ENCODE data around the gene RDM1. TPM values are rescaled to one million over a fixed set of nuclear protein-coding genes. Genes with fewer than 3 reads are reported as not detected.
"Not testable (repeated sequence)": the region's sequence is repeated elsewhere in the genome, so short reads cannot be mapped to it uniquely, and the experiment has no call there.

Gene RDM1
- polyA plus RNA-seq, 4 donors = 1.9 to 4.5 (median 4.5) TPM; not detected in 1

GRCh38 chr17:35944151-35944550 lies 13.6 kb upstream of the RDM1 start:
- H3K36me3 ChIP-seq (ENCODE audit: control insufficient read depth in 3 of 3, insufficient read depth in 2 of 3, low read depth in 1 of 3, low read length in 3 of 3) = no peaks in the 10 kb centered on the region
- 81 to 85% (median 82%) methylated on average over 4 of the region's 4 CpGs for WGBS, 3 donors
- H3K27ac ChIP-seq (ENCODE audit: low read depth in 1 of 3, low read length in 2 of 3) = no peak overlapping the region
- no peaks in the 10 kb centered on the region for H3K27me3 ChIP-seq (ENCODE audit: control insufficient read depth in 3 of 3, insufficient read depth in 3 of 3, low read length in 3 of 3)
- H3K9me3 ChIP-seq (ENCODE audit: control insufficient read depth in 2 of 2, insufficient read depth in 1 of 2, low read depth in 1 of 2, low read length in 1 of 2) = no peaks in the 10 kb centered on the region
- FAIRE-seq (no peak), DNase-seq (no peak)
- peaks cover 0 to 26% (median 5%) of the 10 kb centered on the region in 3 donors for H3K4me1 ChIP-seq (ENCODE audit: control insufficient read depth in 3 of 3, insufficient read depth in 2 of 3, low read depth in 1 of 3, low read length in 2 of 3)
- no peak overlapping the region for H3K4me3 ChIP-seq (ENCODE audit: low read depth in 1 of 3, low read length in 3 of 3)

- DNase-seq (no peak), FAIRE-seq (no peak)
- Histone ChIP-seq H3K36me3 (ENCODE audit: control insufficient read depth in 3 of 3, insufficient read depth in 2 of 3, low read depth in 1 of 3, low read length in 3 of 3) (no peaks in the 10 kb centered on the region), H3K27ac (ENCODE audit: low read depth in 1 of 3, low read length in 2 of 3) (peak within 1 kb of the TSS in 1 of 3 donors; percentile 62), H3K27me3 (ENCODE audit: control insufficient read depth in 3 of 3, insufficient read depth in 3 of 3, low read length in 3 of 3) (no peaks in the 10 kb centered on the region), H3K4me1 (ENCODE audit: control insufficient read depth in 3 of 3, insufficient read depth in 2 of 3, low read depth in 1 of 3, low read length in 2 of 3) (peaks cover 0 to 26% (median 5%) of the 10 kb centered on the region in 3 donors), H3K9me3 (ENCODE audit: control insufficient read depth in 2 of 2, insufficient read depth in 1 of 2, low read depth in 1 of 2, low read length in 1 of 2) (no peaks in the 10 kb centered on the region), H3K4me3 (ENCODE audit: low read depth in 1 of 3, low read length in 3 of 3) (no peak within 1 kb of the TSS)
- WGBS, 3 donors = 70 to 74% (median 71%) methylated on average over 2 of the region's 2 CpGs
Measured at GRCh38 chr17:35943537-35943936, 13.0 kb upstream of the RDM1 start, which contains the start of gene LYZL6. LYZL6 (minus strand) TSS chr17:35943713; CDS start chr17:35939356, 4,357 bp downstream.

GRCh38 chr17:35942588-35943186 lies 12.1 kb upstream of the RDM1 start:
- H3K27me3 ChIP-seq (ENCODE audit: control insufficient read depth in 3 of 3, insufficient read depth in 3 of 3, low read length in 3 of 3) = no peaks in the 10 kb centered on the region
- FAIRE-seq (no peak), DNase-seq (peak; percentile 71 to 80)
- H3K9me3 ChIP-seq (ENCODE audit: control insufficient read depth in 2 of 2, insufficient read depth in 1 of 2, low read depth in 1 of 2, low read length in 1 of 2) = no peaks in the 10 kb centered on the region
- peak overlapping the region in 2 of 3 donors; percentile 50 to 62 for H3K27ac ChIP-seq (ENCODE audit: low read depth in 1 of 3, low read length in 2 of 3)
- WGBS, 3 donors = 20 to 52% (median 32%) methylated on average over 9 of the region's 9 CpGs
- H3K4me1 ChIP-seq (ENCODE audit: control insufficient read depth in 3 of 3, insufficient read depth in 2 of 3, low read depth in 1 of 3, low read length in 2 of 3) = peaks cover 0 to 26% (median 5%) of the 10 kb centered on the region in 3 donors
- no peaks in the 10 kb centered on the region for H3K36me3 ChIP-seq (ENCODE audit: control insufficient read depth in 3 of 3, insufficient read depth in 2 of 3, low read depth in 1 of 3, low read length in 3 of 3)
- H3K4me3 ChIP-seq (ENCODE audit: low read depth in 1 of 3, low read length in 3 of 3) = no peak overlapping the region

GRCh38 chr17:35938492-35938891 lies 7.9 kb upstream of the RDM1 start:
- WGBS, 3 donors = 95 to 100% (median 97%) methylated on average over 3 of the region's 3 CpGs
- H3K4me1 ChIP-seq (ENCODE audit: control insufficient read depth in 3 of 3, insufficient read depth in 2 of 3, low read depth in 1 of 3, low read length in 2 of 3) = peaks cover 0 to 25% (median 5%) of the 10 kb centered on the region in 3 donors
- H3K36me3 ChIP-seq (ENCODE audit: control insufficient read depth in 3 of 3, insufficient read depth in 2 of 3, low read depth in 1 of 3, low read length in 3 of 3); H3K27me3 ChIP-seq (ENCODE audit: control insufficient read depth in 3 of 3, insufficient read depth in 3 of 3, low read length in 3 of 3); H3K4me3 ChIP-seq (ENCODE audit: low read depth in 1 of 3, low read length in 3 of 3); DNase-seq; FAIRE-seq; H3K9me3 ChIP-seq (ENCODE audit: control insufficient read depth in 2 of 2, insufficient read depth in 1 of 2, low read depth in 1 of 2, low read length in 1 of 2); H3K27ac ChIP-seq (ENCODE audit: low read depth in 1 of 3, low read length in 2 of 3): not testable (repeated sequence)

GRCh38 chr17:35936063-35936462 lies 5.5 kb upstream of the RDM1 start:
- peaks cover 0 to 9% (median 0%) of the 10 kb centered on the region in 3 donors for H3K4me1 ChIP-seq (ENCODE audit: control insufficient read depth in 3 of 3, insufficient read depth in 2 of 3, low read depth in 1 of 3, low read length in 2 of 3)
- H3K27me3 ChIP-seq (ENCODE audit: control insufficient read depth in 3 of 3, insufficient read depth in 3 of 3, low read length in 3 of 3) = no peaks in the 10 kb centered on the region
- DNase-seq (peak; percentile 38 to 66), FAIRE-seq (no peak)
- H3K4me3 ChIP-seq (ENCODE audit: low read depth in 1 of 3, low read length in 3 of 3) = no peak overlapping the region
- H3K27ac ChIP-seq (ENCODE audit: low read depth in 1 of 3, low read length in 2 of 3) = peak overlapping the region in 1 of 3 donors; percentile 49
- WGBS, 3 donors = 86 to 91% (median 86%) methylated on average over 5 of the region's 5 CpGs
- H3K36me3 ChIP-seq (ENCODE audit: control insufficient read depth in 3 of 3, insufficient read depth in 2 of 3, low read depth in 1 of 3, low read length in 3 of 3) = no peaks in the 10 kb centered on the region
- H3K9me3 ChIP-seq (ENCODE audit: control insufficient read depth in 2 of 2, insufficient read depth in 1 of 2, low read depth in 1 of 2, low read length in 1 of 2) = no peaks in the 10 kb centered on the region

GRCh38 chr17:35934760-35935159 lies 4.2 kb upstream of the RDM1 start:
- Histone ChIP-seq H3K27ac (ENCODE audit: low read depth in 1 of 3, low read length in 2 of 3) (no peak overlapping the region), H3K27me3 (ENCODE audit: control insufficient read depth in 3 of 3, insufficient read depth in 3 of 3, low read length in 3 of 3) (no peaks in the 10 kb centered on the region), H3K4me3 (ENCODE audit: low read depth in 1 of 3, low read length in 3 of 3) (no peak overlapping the region), H3K36me3 (ENCODE audit: control insufficient read depth in 3 of 3, insufficient read depth in 2 of 3, low read depth in 1 of 3, low read length in 3 of 3) (no peaks in the 10 kb centered on the region), H3K4me1 (ENCODE audit: control insufficient read depth in 3 of 3, insufficient read depth in 2 of 3, low read depth in 1 of 3, low read length in 2 of 3) (peaks cover 0 to 13% (median 4%) of the 10 kb centered on the region in 3 donors), H3K9me3 (ENCODE audit: control insufficient read depth in 2 of 2, insufficient read depth in 1 of 2, low read depth in 1 of 2, low read length in 1 of 2) (no peaks in the 10 kb centered on the region)
- FAIRE-seq (no peak), DNase-seq (no peak)
- 84 to 87% (median 85%) methylated on average over 10 of the region's 10 CpGs for WGBS, 3 donors

- no peaks in the 10 kb centered on the region for H3K9me3 ChIP-seq (ENCODE audit: control insufficient read depth in 2 of 2, insufficient read depth in 1 of 2, low read depth in 1 of 2, low read length in 1 of 2)
- no peaks in the 10 kb centered on the region for H3K36me3 ChIP-seq (ENCODE audit: control insufficient read depth in 3 of 3, insufficient read depth in 2 of 3, low read depth in 1 of 3, low read length in 3 of 3)
- peaks cover 0 to 19% (median 4%) of the 10 kb centered on the region in 3 donors for H3K4me1 ChIP-seq (ENCODE audit: control insufficient read depth in 3 of 3, insufficient read depth in 2 of 3, low read depth in 1 of 3, low read length in 2 of 3)
- H3K4me3 ChIP-seq (ENCODE audit: low read depth in 1 of 3, low read length in 3 of 3) = no peak overlapping the region
- H3K27ac ChIP-seq (ENCODE audit: low read depth in 1 of 3, low read length in 2 of 3) = no peak overlapping the region
- DNase-seq (no peak), FAIRE-seq (no peak)
- no peaks in the 10 kb centered on the region for H3K27me3 ChIP-seq (ENCODE audit: control insufficient read depth in 3 of 3, insufficient read depth in 3 of 3, low read length in 3 of 3)
Measured at GRCh38 chr17:35932586-35932985, 2.0 kb upstream of the RDM1 start.

GRCh38 chr17:35931794-35932425 lies 1.3 kb upstream of the RDM1 start:
- Histone ChIP-seq H3K27ac (ENCODE audit: low read depth in 1 of 3, low read length in 2 of 3) (no peak overlapping the region), H3K9me3 (ENCODE audit: control insufficient read depth in 2 of 2, insufficient read depth in 1 of 2, low read depth in 1 of 2, low read length in 1 of 2) (no peaks in the 10 kb centered on the region), H3K4me1 (ENCODE audit: control insufficient read depth in 3 of 3, insufficient read depth in 2 of 3, low read depth in 1 of 3, low read length in 2 of 3) (peaks cover 0 to 22% (median 4%) of the 10 kb centered on the region in 3 donors), H3K4me3 (ENCODE audit: low read depth in 1 of 3, low read length in 3 of 3) (no peak overlapping the region), H3K27me3 (ENCODE audit: control insufficient read depth in 3 of 3, insufficient read depth in 3 of 3, low read length in 3 of 3) (no peaks in the 10 kb centered on the region), H3K36me3 (ENCODE audit: control insufficient read depth in 3 of 3, insufficient read depth in 2 of 3, low read depth in 1 of 3, low read length in 3 of 3) (peaks cover 0 to 1% (median 0%) of the 10 kb centered on the region in 3 donors)
- no peak for FAIRE-seq
- DNase-seq = no peak
- 75 to 90% (median 85%) methylated on average over 6 of the region's 6 CpGs for WGBS, 3 donors

Measured in small intestine (tissue), 7 donors.